Measurements from ENCODE around the gene CARTPT. TPM values are rescaled to one million over a fixed set of nuclear protein-coding genes. Genes with fewer than 3 reads are reported as not detected.

The CARTPT gene
- total and polyA plus RNA-seq, 8 donors, result not detected

- Histone ChIP-seq H3K27ac (no peak overlapping the region), H3K4me3 (no peak overlapping the region), H3K4me1 (no peaks in the 10 kb centered on the region), H3K36me3 (no peaks in the 10 kb centered on the region), H3K27me3 (no peaks in the 10 kb centered on the region), H3K9me3 (no peaks in the 10 kb centered on the region)
- DNase-seq (no peak), ATAC-seq (no peak)
- intact Hi-C loops (cut with DNase I), result no loop called here
- no peak for TF ChIP-seq CTCF (IDR thresholded peaks at IDR 0.05)
Measured at GRCh38 chr5:71705421-71705820, 13.7 kb upstream of the CARTPT start.

- H3K9me3 ChIP-seq, result no peaks in the 10 kb centered on the region
- no peak overlapping the region for H3K27ac ChIP-seq
- ATAC-seq (no peak), DNase-seq (no peak)
- H3K4me1 ChIP-seq, result no peaks in the 10 kb centered on the region
- no peak for TF ChIP-seq CTCF (IDR thresholded peaks at IDR 0.05)
- H3K36me3 ChIP-seq, result no peaks in the 10 kb centered on the region
- intact Hi-C loops (cut with DNase I), result no loop called here
- no peak overlapping the region for H3K4me3 ChIP-seq
- no peaks in the 10 kb centered on the region for H3K27me3 ChIP-seq
Measured at GRCh38 chr5:71706906-71707305, 12.2 kb upstream of the CARTPT start.

GRCh38 chr5:71711610-71712009 lies 7.5 kb upstream of the CARTPT start:
- intact Hi-C loops (cut with DNase I), result no loop called here
- Histone ChIP-seq H3K4me1 (no peaks in the 10 kb centered on the region), H3K27me3 (peaks cover 0 to 15% of the 10 kb centered on the region in 2 donors), H3K36me3 (no peaks in the 10 kb centered on the region), H3K4me3 (no peak overlapping the region), H3K9me3 (no peaks in the 10 kb centered on the region), H3K27ac (no peak overlapping the region)
- no peak for TF ChIP-seq CTCF (IDR thresholded peaks at IDR 0.05)
- ATAC-seq, result no peak
- no peak for DNase-seq

GRCh38 chr5:71714911-71715310 lies 4.2 kb upstream of the CARTPT start:
- DNase-seq, result no peak
- H3K27ac ChIP-seq, result no peak overlapping the region
- H3K36me3 ChIP-seq, result no peaks in the 10 kb centered on the region
- TF ChIP-seq CTCF (IDR thresholded peaks at IDR 0.05), result no peak
- H3K9me3 ChIP-seq, result no peaks in the 10 kb centered on the region
- intact Hi-C loops (cut with DNase I), result no loop called here
- H3K4me3 ChIP-seq, result no peak overlapping the region
- no peaks in the 10 kb centered on the region for H3K4me1 ChIP-seq
- H3K27me3 ChIP-seq, result peaks cover 15 to 44% of the 10 kb centered on the region in 2 donors
- ATAC-seq, result no peak

GRCh38 chr5:71727978-71728377 lies 8.9 kb downstream of the CARTPT start:
- DNase-seq (no peak), ATAC-seq (no peak)
- Histone ChIP-seq H3K27me3 (peaks cover 0 to 23% of the 10 kb centered on the region in 2 donors), H3K36me3 (no peaks in the 10 kb centered on the region), H3K27ac (no peak overlapping the region), H3K4me1 (no peaks in the 10 kb centered on the region), H3K9me3 (no peaks in the 10 kb centered on the region), H3K4me3 (no peak overlapping the region)
- intact Hi-C loops (cut with DNase I), result no loop called here
- TF ChIP-seq CTCF (IDR thresholded peaks at IDR 0.05), result no peak

All from left lung (tissue), 10 donors.